ENCODE results near the gene SOX8.

GRCh38 chr16:965487-965886 lies 16.1 kb upstream of the SOX8 start:
- no peak for TF ChIP-seq EZH2phosphoT487 (IDR thresholded peaks at IDR 0.05; ENCODE audit: low read length)
- no peak for TF ChIP-seq EZH2 (optimal IDR thresholded peaks at IDR 0.05; ENCODE audit: low read depth, low read length)
